ENCODE data around the gene RBM4B.
A peak's percentile ranks its signal among the peaks of the same experiment; 100 is the strongest.

Gene RBM4B

DNA sequence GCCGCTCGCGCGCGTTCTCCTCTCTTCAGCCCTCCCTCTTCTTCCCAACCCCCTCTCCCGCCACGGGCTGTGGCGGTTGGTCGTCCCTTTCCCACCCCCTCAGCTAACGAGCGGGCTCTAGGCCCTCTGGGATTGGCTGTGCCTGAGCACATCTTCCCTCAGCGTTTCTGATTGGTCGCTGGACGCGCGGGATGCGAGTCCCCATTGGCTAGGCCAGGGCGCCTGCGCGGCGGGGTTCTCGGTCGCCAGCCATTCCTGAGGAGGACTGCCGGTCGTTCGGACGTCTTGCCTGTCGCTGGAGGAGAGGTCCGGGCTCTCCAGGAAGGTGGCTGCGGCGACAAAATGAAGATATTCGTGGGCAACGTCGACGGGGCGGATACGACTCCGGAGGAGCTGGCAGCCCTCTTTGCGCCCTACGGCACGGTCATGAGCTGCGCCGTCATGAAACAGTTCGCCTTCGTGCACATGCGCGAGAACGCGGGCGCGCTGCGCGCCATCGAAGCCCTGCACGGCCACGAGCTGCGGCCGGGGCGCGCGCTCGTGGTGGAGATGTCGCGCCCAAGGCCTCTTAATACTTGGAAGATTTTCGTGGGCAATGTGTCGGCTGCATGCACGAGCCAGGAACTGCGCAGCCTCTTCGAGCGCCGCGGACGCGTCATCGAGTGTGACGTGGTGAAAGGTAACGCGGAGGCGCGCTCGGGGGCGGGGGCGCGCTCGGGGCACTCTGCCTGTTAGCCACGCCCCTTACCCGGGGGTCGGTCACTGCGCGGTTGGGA, 61.1 kb downstream of the RBM4B start, which contains the start of gene RBM14:
TSS of gene RBM14 (plus strand) at position 252 of the 776 bp plus-strand sequence. CDS start at position 343, 91 bp downstream.
- DNase-seq (ENCODE audit: low read depth in 2 of 2, low spot score in 1 of 2) = peak; percentile 94 to 97

Measured in stimulated activated CD8-positive, alpha-beta memory T cell treated with anti-CD3 and anti-CD28 coated beads, Interleukin-4, amount 100 ng/mL, for 4 hours (primary cell).